ENCODE measurements around the gene XAB2. TPM values are rescaled to one million over a fixed set of nuclear protein-coding genes. Genes with fewer than 3 reads are reported as not detected.

XAB2 gene
- total RNA-seq, 2 experiments from 2014 or later, result 127 to 133 TPM

Small RNA genes lying within 50 kb of the gene (microRNA-seq; reads per million reads assigned to microRNA genes)
- not detected for gene MIR6792 (ENCODE audit: borderline microRNAs expressed)

Other genes with a start within 250 kb of the XAB2 start
- gene PEX11G, start 140.5 kb downstream of the XAB2 start, total RNA-seq, result not detected
- gene ZNF358, start 113.4 kb downstream of the XAB2 start, total RNA-seq, result 1 to 10 TPM; 7.1 to 9.0 TPM
- 10 to 100 TPM in 1 of 2 experiments, 1 to 10 TPM in 1; 9.0 to 13.3 TPM for gene MCOLN1, start 106.9 kb downstream of the XAB2 start, total RNA-seq
- gene PNPLA6, start 93.8 kb downstream of the XAB2 start, total RNA-seq, result 10 to 100 TPM; 76.5 to 81.3 TPM
- under 1 TPM; 0.28 to 0.33 TPM for gene CAMSAP3, start 33.7 kb downstream of the XAB2 start, total RNA-seq
- gene PET100, start 248 bp upstream of the XAB2 start, total RNA-seq, result 100 to 1,000 TPM; 186 to 188 TPM
- 1 to 10 TPM; 1.1 to 1.7 TPM for gene PCP2, start 4.2 kb upstream of the XAB2 start, total RNA-seq
- 100 to 1,000 TPM; 260 to 270 TPM for gene STXBP2, start 7.6 kb upstream of the XAB2 start, total RNA-seq
- not detected for gene RETN, start 39.5 kb upstream of the XAB2 start, total RNA-seq
- 1 to 10 TPM; 1.1 to 1.5 TPM for gene MCEMP1, start 47.5 kb upstream of the XAB2 start, total RNA-seq
- 10 to 100 TPM; 32.4 to 39.5 TPM for gene TRAPPC5, start 51.3 kb upstream of the XAB2 start, total RNA-seq
- gene FCER2, start 72.6 kb upstream of the XAB2 start, total RNA-seq, result 1 to 10 TPM; 2.3 to 3.9 TPM
- not detected for gene CLEC4G, start 102.6 kb upstream of the XAB2 start, total RNA-seq
- not detected for gene CD209, start 118.0 kb upstream of the XAB2 start, total RNA-seq
- gene CLEC4M, start 133.7 kb upstream of the XAB2 start, total RNA-seq, result not detected
- 1 to 10 TPM; 4.1 to 4.2 TPM for gene EVI5L, start 200.7 kb upstream of the XAB2 start, total RNA-seq
- gene PRR36, start 244.8 kb upstream of the XAB2 start, total RNA-seq, result under 1 TPM; 0.19 to 0.47 TPM